ENCODE measurements around the gene KCNJ16.

Gene KCNJ16

DNA sequence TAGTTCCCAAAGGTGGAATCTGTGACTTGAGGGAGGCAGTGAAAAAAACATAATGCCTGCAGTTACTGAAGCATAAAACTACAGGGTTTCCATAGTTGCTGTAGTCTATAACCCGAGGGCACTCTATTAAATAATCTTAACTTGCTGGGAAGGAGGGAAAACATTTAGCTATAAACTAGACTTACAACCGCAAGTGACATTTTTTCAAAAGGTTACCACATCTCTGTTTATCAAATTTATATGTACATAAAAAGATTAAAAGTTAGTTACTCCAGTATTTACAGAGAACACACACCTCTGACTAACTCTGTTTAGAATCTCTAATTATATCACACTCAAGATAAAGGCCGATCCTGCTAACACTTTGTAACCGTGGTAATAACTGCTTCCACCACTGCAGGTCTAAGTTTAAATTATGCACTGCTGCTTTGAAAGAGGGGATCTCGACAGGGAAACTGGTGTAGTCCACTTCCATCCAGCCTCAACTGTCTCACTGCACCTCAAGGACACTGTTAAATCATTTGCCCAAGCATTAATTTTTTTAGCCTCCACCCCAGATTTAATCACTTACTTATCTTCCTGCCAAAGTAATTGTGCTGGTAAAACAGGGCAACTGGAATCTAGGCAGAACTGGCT lies 14.6 kb downstream of the KCNJ16 start:
- Histone ChIP-seq H3K27me3 (ENCODE audit: control insufficient read depth, insufficient read depth, low read length) (no peaks in the 10 kb centered on the region), H3K4me1 (ENCODE audit: control insufficient read depth, insufficient read depth, low read length) (peaks cover 2% of the 10 kb centered on the region), H3K9ac (ENCODE audit: low read length) (no peak overlapping the region), H3K36me3 (ENCODE audit: control insufficient read depth, insufficient read depth, low read length) (no peaks in the 10 kb centered on the region), H3K27ac (ENCODE audit: low read depth, low read length) (no peak overlapping the region), H3K4me3 (ENCODE audit: low read length) (no peak overlapping the region)

DNA sequence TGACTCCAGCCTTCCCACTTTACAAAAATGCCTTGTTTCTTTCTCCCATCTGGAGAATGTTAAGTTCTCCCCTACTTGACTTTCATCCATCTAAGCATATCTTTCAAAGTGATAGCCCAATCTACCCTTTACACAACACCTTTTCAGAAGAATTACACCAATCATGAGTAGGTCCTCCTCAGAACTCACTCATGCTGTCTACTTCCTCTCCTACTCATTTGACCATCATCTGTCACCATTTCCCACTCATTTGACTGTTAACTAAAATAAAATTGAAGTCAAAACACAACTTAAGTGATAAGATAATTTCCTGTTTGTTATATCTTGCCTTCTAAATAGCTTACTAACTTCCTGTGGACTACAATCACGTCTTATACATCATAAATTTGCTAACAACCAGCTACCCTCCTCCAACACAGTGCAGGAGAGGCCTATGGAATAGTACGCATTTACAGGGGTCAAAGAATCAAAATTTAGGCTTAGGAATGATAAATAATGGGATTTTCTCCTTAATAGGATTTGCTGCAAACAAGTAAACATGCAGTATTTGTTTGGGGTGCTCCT lies 16.1 kb downstream of the KCNJ16 start:
- no peaks in the 10 kb centered on the region for H3K36me3 ChIP-seq (ENCODE audit: control insufficient read depth, insufficient read depth, low read length)
- no peak overlapping the region for H3K27ac ChIP-seq (ENCODE audit: low read depth, low read length)
- no peak overlapping the region for H3K9ac ChIP-seq (ENCODE audit: low read length)
- H3K4me1 ChIP-seq (ENCODE audit: control insufficient read depth, insufficient read depth, low read length), result peaks cover 2% of the 10 kb centered on the region
- H3K4me3 ChIP-seq (ENCODE audit: low read length), result no peak overlapping the region
- no peaks in the 10 kb centered on the region for H3K27me3 ChIP-seq (ENCODE audit: control insufficient read depth, insufficient read depth, low read length)

DNA sequence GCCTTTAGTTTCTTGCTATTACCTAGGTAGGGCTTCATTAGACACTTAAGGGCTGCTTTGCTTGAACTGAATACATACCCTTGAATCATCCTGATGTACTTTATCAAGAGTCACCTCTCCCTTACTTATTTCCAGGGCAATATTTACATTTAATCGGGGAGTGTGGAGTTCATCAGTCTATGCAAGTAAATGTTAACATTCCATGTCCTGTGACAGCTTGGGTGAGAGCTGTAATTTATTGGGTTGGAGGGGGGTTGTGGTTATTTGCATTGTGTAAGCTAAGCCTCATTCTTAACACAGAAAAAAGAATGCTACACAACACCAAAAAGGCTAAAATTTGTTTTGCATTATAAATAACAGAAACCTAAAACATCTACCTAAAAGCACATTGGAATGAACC lies 16.7 kb downstream of the KCNJ16 start:
- Histone ChIP-seq H3K27ac (ENCODE audit: low read depth, low read length) (no peak overlapping the region), H3K9ac (ENCODE audit: low read length) (no peak overlapping the region), H3K27me3 (ENCODE audit: control insufficient read depth, insufficient read depth, low read length) (no peaks in the 10 kb centered on the region), H3K4me1 (ENCODE audit: control insufficient read depth, insufficient read depth, low read length) (peaks cover 2% of the 10 kb centered on the region), H3K36me3 (ENCODE audit: control insufficient read depth, insufficient read depth, low read length) (no peaks in the 10 kb centered on the region), H3K4me3 (ENCODE audit: low read length) (no peak overlapping the region)

DNA sequence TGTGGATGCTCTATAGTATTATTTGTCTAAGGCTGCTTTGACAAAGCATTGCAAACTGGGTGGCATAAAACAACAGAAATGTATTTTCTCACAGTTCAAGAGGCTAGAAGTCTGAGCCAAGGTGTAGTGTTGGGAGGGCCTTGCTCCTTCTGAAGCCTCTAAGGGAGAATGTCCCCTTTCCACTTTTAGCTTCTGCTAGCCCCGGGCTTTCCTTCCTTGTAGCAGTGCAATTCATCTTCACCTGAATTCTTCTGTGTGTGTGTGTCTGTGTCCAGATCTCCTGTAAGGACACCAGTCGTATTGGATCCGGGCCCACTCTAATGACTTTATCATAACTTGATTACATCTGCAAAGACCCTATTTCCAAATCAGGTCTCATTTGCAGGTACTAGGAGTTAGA lies 18.1 kb downstream of the KCNJ16 start:
- Histone ChIP-seq H3K4me1 (ENCODE audit: control insufficient read depth, insufficient read depth, low read length) (peaks cover 2% of the 10 kb centered on the region), H3K9ac (ENCODE audit: low read length) (no peak overlapping the region), H3K36me3 (ENCODE audit: control insufficient read depth, insufficient read depth, low read length) (no peaks in the 10 kb centered on the region), H3K27me3 (ENCODE audit: control insufficient read depth, insufficient read depth, low read length) (no peaks in the 10 kb centered on the region), H3K27ac (ENCODE audit: low read depth, low read length) (no peak overlapping the region), H3K4me3 (ENCODE audit: low read length) (no peak overlapping the region)

DNA sequence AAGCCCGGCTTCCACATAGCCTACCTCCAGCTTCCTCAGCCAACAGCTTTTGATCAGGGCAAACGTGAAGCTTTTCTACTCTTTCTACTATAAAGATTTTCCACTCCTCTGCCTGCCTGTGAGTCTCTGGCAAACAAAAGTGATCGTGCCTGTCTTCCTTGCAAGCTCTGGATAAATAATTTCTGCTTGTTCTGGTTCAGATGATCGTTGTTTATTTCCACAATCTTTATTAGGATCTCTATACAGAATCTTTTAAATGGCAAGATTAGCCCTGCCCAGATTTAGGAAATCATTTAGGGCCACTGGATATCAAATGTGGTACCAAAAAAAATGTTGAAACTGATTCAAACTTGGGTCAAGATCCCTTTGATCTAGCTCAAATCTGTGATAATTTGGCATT lies 20.4 kb downstream of the KCNJ16 start:
- H3K4me1 ChIP-seq (ENCODE audit: control insufficient read depth, insufficient read depth, low read length), result no peaks in the 10 kb centered on the region
- H3K36me3 ChIP-seq (ENCODE audit: control insufficient read depth, insufficient read depth, low read length), result no peaks in the 10 kb centered on the region
- H3K9ac ChIP-seq (ENCODE audit: low read length), result no peak overlapping the region
- H3K4me3 ChIP-seq (ENCODE audit: low read length), result no peak overlapping the region
- no peak overlapping the region for H3K27ac ChIP-seq (ENCODE audit: low read depth, low read length)
- H3K27me3 ChIP-seq (ENCODE audit: control insufficient read depth, insufficient read depth, low read length), result no peaks in the 10 kb centered on the region

DNA sequence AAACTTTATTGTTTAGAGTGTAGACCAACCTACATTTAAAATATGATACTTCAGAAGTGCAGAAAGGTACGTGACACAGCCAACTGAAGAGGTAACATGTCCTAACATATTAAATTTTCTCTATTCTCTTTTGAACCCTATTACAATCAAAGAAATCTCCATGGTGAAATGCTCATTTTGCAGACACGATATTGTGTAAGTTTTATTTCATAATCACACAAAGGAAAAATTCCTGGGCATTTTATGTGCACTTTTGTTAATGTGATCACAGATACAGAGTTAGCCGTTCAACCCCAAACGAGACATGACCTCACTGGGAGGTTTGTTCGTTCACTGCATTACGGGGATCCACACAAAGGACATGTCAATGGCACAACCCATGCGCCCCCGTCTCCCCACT lies 21.8 kb downstream of the KCNJ16 start:
- Histone ChIP-seq H3K4me3 (ENCODE audit: low read length) (no peak overlapping the region), H3K36me3 (ENCODE audit: control insufficient read depth, insufficient read depth, low read length) (no peaks in the 10 kb centered on the region), H3K27me3 (ENCODE audit: control insufficient read depth, insufficient read depth, low read length) (no peaks in the 10 kb centered on the region), H3K27ac (ENCODE audit: low read depth, low read length) (no peak overlapping the region), H3K4me1 (ENCODE audit: control insufficient read depth, insufficient read depth, low read length) (no peaks in the 10 kb centered on the region), H3K9ac (ENCODE audit: low read length) (no peak overlapping the region)

DNA sequence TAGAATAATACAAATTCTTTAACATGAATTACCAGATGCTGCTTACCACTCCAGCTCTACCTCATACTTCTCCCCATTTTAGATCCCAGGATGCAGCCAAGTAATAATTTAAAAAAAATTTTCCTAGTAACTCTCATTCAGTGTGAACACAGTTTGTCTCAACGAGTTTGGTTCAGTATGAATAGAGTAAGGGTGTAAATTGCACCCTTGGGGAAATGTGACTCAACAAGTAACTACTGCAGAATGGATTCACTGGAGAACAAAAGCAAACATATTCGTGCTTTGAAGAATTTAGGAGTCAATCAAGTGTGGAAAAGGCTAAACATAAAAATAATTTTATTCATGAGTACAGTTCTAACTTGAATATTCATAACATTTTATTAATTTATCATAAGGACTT lies 23.0 kb downstream of the KCNJ16 start:
- Histone ChIP-seq H3K36me3 (ENCODE audit: control insufficient read depth, insufficient read depth, low read length) (no peaks in the 10 kb centered on the region), H3K4me1 (ENCODE audit: control insufficient read depth, insufficient read depth, low read length) (no peaks in the 10 kb centered on the region), H3K4me3 (ENCODE audit: low read length) (no peak overlapping the region), H3K9ac (ENCODE audit: low read length) (no peak overlapping the region), H3K27ac (ENCODE audit: low read depth, low read length) (no peak overlapping the region), H3K27me3 (ENCODE audit: control insufficient read depth, insufficient read depth, low read length) (no peaks in the 10 kb centered on the region)

DNA sequence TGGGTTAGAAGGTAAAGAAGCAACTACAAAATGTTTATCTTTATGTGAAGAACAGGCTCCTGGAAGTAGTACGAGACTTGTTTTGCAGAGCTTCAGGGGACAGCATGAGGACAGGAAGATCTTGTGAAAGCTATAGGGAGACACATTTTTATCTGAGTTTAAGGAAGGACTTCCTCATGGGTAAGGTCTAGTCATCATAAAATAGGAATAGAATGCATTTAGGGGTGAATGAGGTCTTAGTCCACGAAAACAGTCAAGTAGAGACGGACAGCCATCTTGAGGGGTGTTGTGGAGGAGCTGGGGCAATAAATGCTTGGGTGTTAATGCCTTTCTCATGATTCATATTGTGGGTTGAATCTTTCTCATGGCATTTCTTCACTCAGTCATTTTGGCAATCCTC lies 24.3 kb downstream of the KCNJ16 start:
- no peak overlapping the region for H3K27ac ChIP-seq (ENCODE audit: low read depth, low read length)

DNA sequence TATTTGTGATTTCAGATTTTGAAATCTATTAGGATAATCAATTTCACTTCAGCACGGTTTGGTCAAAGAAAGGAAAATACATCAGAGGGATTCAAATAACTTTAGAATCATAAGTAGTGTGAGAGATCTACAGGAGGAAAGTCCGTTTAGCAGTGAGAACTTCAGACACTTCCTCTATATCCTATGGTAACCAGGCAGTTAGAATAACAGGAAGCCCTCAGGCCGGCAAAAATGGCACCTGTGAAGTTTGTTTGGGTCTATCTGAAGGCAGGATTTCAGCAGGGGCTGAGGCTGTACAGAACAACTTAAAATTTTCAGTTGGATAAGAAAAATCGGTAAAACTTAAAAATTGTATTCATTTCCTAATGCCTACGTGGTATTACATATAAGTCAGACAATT lies 24.9 kb downstream of the KCNJ16 start:
- no peaks in the 10 kb centered on the region for H3K36me3 ChIP-seq (ENCODE audit: control insufficient read depth, insufficient read depth, low read length)
- no peaks in the 10 kb centered on the region for H3K4me1 ChIP-seq (ENCODE audit: control insufficient read depth, insufficient read depth, low read length)
- no peak overlapping the region for H3K9ac ChIP-seq (ENCODE audit: low read length)
- H3K27me3 ChIP-seq (ENCODE audit: control insufficient read depth, insufficient read depth, low read length), result no peaks in the 10 kb centered on the region
- H3K4me3 ChIP-seq (ENCODE audit: low read length), result no peak overlapping the region
- H3K27ac ChIP-seq (ENCODE audit: low read depth, low read length), result no peak overlapping the region

More for the DNA sequence above, 24.3 kb downstream of the KCNJ16 start:
- Histone ChIP-seq H3K9ac (ENCODE audit: low read length) (no peak overlapping the region), H3K36me3 (ENCODE audit: control insufficient read depth, insufficient read depth, low read length) (no peaks in the 10 kb centered on the region), H3K4me3 (ENCODE audit: low read length) (no peak overlapping the region), H3K4me1 (ENCODE audit: control insufficient read depth, insufficient read depth, low read length) (no peaks in the 10 kb centered on the region), H3K27me3 (ENCODE audit: control insufficient read depth, insufficient read depth, low read length) (no peaks in the 10 kb centered on the region)

DNA sequence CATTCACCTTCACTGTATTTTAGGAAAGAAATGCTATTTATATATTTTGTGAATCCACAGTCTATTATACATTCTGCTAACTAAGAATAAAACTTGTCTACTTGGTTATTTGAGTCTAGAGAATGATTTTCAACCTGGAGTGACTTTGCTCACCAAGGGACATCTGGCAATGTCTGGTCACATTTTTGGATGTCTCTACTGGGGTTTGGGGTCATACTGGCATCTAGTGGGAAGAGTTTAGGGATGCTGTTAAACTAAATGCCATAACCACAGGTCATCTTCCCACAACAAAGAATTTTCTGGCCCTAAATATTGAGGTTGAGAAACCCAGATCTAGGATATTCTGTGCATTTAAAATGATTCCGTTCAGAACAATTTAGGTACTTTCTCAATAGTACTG lies 26.0 kb downstream of the KCNJ16 start:
- H3K36me3 ChIP-seq (ENCODE audit: control insufficient read depth, insufficient read depth, low read length), result no peaks in the 10 kb centered on the region
- no peak overlapping the region for H3K27ac ChIP-seq (ENCODE audit: low read depth, low read length)
- no peak overlapping the region for H3K4me3 ChIP-seq (ENCODE audit: low read length)
- no peaks in the 10 kb centered on the region for H3K27me3 ChIP-seq (ENCODE audit: control insufficient read depth, insufficient read depth, low read length)
- H3K9ac ChIP-seq (ENCODE audit: low read length), result no peak overlapping the region
- H3K4me1 ChIP-seq (ENCODE audit: control insufficient read depth, insufficient read depth, low read length), result no peaks in the 10 kb centered on the region

DNA sequence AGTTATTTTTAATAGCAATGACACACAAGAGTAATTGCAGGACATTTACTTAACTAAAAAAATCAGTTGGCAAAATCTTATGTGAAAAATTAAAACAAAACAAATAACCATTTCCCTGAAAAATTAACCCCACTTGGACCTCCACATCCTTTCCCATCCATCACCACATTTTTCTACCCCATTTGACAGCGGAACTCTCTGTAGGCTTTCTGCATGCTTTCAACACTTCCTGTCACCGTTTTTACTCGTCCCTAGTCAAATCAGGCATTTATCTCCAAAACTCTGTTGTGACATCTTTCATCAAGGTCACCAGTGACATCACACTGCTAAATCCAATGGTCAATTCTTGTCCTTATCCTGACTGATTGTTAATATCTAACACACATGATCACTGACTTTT lies 27.5 kb downstream of the KCNJ16 start:
- no peak overlapping the region for H3K27ac ChIP-seq (ENCODE audit: low read depth, low read length)
- no peak overlapping the region for H3K9ac ChIP-seq (ENCODE audit: low read length)
- no peaks in the 10 kb centered on the region for H3K27me3 ChIP-seq (ENCODE audit: control insufficient read depth, insufficient read depth, low read length)
- no peaks in the 10 kb centered on the region for H3K36me3 ChIP-seq (ENCODE audit: control insufficient read depth, insufficient read depth, low read length)
- no peaks in the 10 kb centered on the region for H3K4me1 ChIP-seq (ENCODE audit: control insufficient read depth, insufficient read depth, low read length)
- no peak overlapping the region for H3K4me3 ChIP-seq (ENCODE audit: low read length)

DNA sequence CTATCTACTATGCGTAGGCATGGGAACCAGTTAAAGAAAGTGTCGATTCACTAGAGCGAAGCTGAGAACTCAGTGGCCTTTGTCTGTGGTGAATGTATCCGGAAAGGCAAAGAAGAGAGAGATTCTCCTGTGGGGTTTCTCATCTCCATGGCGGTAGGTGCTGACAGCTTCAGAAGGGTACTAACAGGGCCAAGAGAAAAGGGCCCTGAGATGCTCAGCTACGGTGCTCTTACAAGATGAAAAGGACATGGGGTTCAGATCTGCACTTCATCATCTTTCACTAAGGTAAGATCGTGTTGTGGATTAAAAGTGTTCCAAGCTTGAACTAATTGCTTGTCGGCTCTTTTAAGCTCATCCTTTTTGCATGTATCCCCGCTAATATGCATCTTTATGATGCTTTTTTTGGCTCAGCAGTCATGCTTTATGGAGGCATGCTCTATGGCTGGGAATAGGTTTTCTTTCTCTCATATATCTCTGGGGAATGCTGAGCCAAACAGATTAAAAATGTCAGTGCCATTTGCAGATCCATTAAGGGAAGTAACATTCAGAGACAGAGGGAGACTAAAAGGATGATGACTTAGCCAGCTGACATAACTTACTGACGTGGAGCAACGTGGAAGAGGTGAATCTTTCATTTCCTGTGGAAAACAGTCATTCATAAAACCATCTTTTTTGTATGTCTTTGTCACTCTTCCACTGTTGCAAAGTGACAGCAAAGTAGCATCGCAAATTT lies 29.9 kb downstream of the KCNJ16 start:
- no peaks in the 10 kb centered on the region for H3K36me3 ChIP-seq (ENCODE audit: control insufficient read depth, insufficient read depth, low read length)
- H3K27ac ChIP-seq (ENCODE audit: low read depth, low read length), result no peak overlapping the region
- H3K4me3 ChIP-seq (ENCODE audit: low read length), result no peak overlapping the region
- H3K27me3 ChIP-seq (ENCODE audit: control insufficient read depth, insufficient read depth, low read length), result no peaks in the 10 kb centered on the region
- H3K4me1 ChIP-seq (ENCODE audit: control insufficient read depth, insufficient read depth, low read length), result no peaks in the 10 kb centered on the region
- H3K9ac ChIP-seq (ENCODE audit: low read length), result no peak overlapping the region

DNA sequence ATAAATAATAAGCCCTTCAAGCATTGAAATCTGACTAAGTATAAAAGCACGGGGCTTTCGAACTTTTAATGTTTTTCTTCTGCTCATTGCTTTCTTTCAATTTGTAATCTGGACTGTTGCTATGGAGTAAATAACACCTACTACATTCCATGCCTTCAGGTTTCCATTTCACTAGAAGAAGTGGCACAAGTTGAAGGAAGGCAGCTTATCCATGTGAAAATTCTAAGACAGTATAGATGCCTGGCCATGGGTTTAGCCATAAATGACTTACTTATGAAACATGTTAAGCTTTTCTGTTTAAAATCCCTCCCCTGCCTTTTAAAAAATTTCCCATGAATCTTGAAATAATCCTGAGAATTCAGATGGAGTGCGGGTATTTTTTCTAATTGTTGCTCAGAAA lies 30.6 kb downstream of the KCNJ16 start:
- H3K4me3 ChIP-seq (ENCODE audit: low read length), result no peak overlapping the region
- H3K4me1 ChIP-seq (ENCODE audit: control insufficient read depth, insufficient read depth, low read length), result no peaks in the 10 kb centered on the region
- no peak overlapping the region for H3K27ac ChIP-seq (ENCODE audit: low read depth, low read length)

More for the DNA sequence above, 30.6 kb downstream of the KCNJ16 start:
- no peaks in the 10 kb centered on the region for H3K36me3 ChIP-seq (ENCODE audit: control insufficient read depth, insufficient read depth, low read length)
- H3K9ac ChIP-seq (ENCODE audit: low read length), result no peak overlapping the region
- H3K27me3 ChIP-seq (ENCODE audit: control insufficient read depth, insufficient read depth, low read length), result no peaks in the 10 kb centered on the region

Data from rectal smooth muscle tissue (tissue), 1 donor.